HEK293 (cell line): ENCODE measurements around the gene ASXL1.

Experiments used
- CTCF ChIP-seq: fragments of 450-650 bp; formaldehyde crosslinking; IDR thresholded peaks from 2 replicates; pipeline ENCODE4 v1.5.1; 2016; ENCODE audit warnings: missing biosample characterization, missing genetic modification characterization
- GLI4 ChIP-seq: fragments of 450-650 bp; formaldehyde crosslinking; IDR thresholded peaks from 2 replicates; pipeline ENCODE4 v1.5.1; 2016; ENCODE audit warnings: missing biosample characterization, missing genetic modification characterization
- KLF16 ChIP-seq: fragments of 450-650 bp; formaldehyde crosslinking; IDR thresholded peaks from 2 replicates; pipeline ENCODE4 v1.5.1; 2017; ENCODE audit warnings: missing biosample characterization, missing genetic modification characterization
- REST ChIP-seq: fragments of 450-650 bp; formaldehyde crosslinking; IDR thresholded peaks from 2 replicates; pipeline ENCODE4 v1.5.1; 2016; ENCODE audit warnings: missing biosample characterization, missing genetic modification characterization
- ZBTB6 ChIP-seq: fragments of 450-650 bp; formaldehyde crosslinking; IDR thresholded peaks from 2 replicates; pipeline ENCODE4 v1.5.1; 2017; ENCODE audit warnings: missing biosample characterization, missing genetic modification characterization
- ZFP3 ChIP-seq: fragments of 450-650 bp; formaldehyde crosslinking; IDR thresholded peaks from 2 replicates; pipeline ENCODE4 v1.5.1; 2016; ENCODE audit warnings: low read depth, missing biosample characterization, missing genetic modification characterization
- ZNF132 ChIP-seq: fragments of 450-650 bp; formaldehyde crosslinking; IDR thresholded peaks from 2 replicates; pipeline ENCODE4 v1.5.1; 2017; ENCODE audit warnings: missing biosample characterization, missing genetic modification characterization, borderline replicate concordance
- ZNF23 ChIP-seq: fragments of 450-650 bp; formaldehyde crosslinking; IDR thresholded peaks from 2 replicates; pipeline ENCODE4 v1.5.1; 2016; ENCODE audit warnings: missing biosample characterization, missing genetic modification characterization, borderline replicate concordance
- ZNF354C ChIP-seq: fragments of 450-650 bp; formaldehyde crosslinking; IDR thresholded peaks from 2 replicates; pipeline ENCODE4 v1.5.1; 2016; ENCODE audit warnings: missing biosample characterization, missing genetic modification characterization, low read depth, borderline replicate concordance
- ZNF510 ChIP-seq: fragments of 450-650 bp; formaldehyde crosslinking; IDR thresholded peaks from 2 replicates; pipeline ENCODE4 v1.5.1; 2018; ENCODE audit warnings: mild to moderate bottlenecking, missing genetic modification characterization, missing biosample characterization; ENCODE audit not compliant: insufficient replicate concordance
- ZNF530 ChIP-seq: fragments of 450-650 bp; formaldehyde crosslinking; IDR thresholded peaks from 2 replicates; pipeline ENCODE4 v1.5.1; 2016; ENCODE audit warnings: low read depth, missing biosample characterization, missing genetic modification characterization
- ZNF747 ChIP-seq: fragments of 450-650 bp; formaldehyde crosslinking; IDR thresholded peaks from 2 replicates; pipeline ENCODE4 v1.5.1; 2016; ENCODE audit warnings: missing biosample characterization, missing genetic modification characterization
- ZNF76 ChIP-seq: fragments of 450-650 bp; formaldehyde crosslinking; IDR thresholded peaks from 2 replicates; pipeline ENCODE4; 2016; ENCODE audit warnings: low read depth, missing biosample characterization, missing genetic modification characterization, borderline replicate concordance
- TF ChIP-seq, protein P1 (sequence below): fragments of 450-650 bp; formaldehyde crosslinking; IDR thresholded peaks from 2 replicates; pipeline ENCODE4 v1.5.1; 2016; ENCODE audit warnings: missing biosample characterization, missing genetic modification characterization

DNA sequence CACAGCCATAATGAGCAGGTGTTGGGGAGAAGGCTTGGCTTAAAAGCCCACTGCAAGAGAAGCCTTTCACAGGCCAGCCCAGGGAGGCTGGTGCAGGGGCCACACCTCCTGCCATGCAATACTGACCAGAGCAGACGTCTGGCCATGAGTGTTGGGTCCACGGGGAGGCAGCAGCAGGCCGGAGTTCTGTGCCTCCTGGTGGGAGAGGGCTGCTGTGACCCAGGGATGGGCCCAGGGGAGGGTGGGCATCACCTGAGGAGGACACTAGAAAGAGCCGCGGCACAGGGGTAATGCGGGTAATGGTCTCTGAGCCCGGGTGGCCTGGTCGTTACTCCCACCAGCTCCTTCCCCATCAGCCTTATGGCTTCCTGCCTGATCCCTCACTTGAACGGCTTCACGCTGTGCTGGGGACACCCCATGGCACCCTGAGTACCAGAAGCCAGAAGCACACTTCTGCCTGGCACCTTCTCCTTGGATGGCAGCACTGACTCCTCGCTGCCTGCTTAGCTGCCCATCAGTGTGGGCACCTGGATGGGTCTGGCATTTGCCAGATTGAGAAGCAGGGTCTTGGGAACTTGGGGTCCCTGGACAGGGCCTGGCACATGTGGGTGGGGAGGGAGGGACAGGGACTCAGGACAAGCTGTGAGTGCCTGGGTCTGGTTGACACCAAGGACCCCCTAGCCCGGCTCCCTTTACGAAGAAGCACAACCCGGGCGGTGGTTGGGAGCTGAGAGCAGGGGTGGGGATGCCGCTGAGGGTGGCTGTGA lies 108.8 kb downstream of the ASXL1 start:
- TF ChIP-seq ZNF747 (tag by site-specific recombination), result no peak
- no peak for TF ChIP-seq ZNF132 (tag by site-specific recombination)
- TF ChIP-seq, protein P1, sequence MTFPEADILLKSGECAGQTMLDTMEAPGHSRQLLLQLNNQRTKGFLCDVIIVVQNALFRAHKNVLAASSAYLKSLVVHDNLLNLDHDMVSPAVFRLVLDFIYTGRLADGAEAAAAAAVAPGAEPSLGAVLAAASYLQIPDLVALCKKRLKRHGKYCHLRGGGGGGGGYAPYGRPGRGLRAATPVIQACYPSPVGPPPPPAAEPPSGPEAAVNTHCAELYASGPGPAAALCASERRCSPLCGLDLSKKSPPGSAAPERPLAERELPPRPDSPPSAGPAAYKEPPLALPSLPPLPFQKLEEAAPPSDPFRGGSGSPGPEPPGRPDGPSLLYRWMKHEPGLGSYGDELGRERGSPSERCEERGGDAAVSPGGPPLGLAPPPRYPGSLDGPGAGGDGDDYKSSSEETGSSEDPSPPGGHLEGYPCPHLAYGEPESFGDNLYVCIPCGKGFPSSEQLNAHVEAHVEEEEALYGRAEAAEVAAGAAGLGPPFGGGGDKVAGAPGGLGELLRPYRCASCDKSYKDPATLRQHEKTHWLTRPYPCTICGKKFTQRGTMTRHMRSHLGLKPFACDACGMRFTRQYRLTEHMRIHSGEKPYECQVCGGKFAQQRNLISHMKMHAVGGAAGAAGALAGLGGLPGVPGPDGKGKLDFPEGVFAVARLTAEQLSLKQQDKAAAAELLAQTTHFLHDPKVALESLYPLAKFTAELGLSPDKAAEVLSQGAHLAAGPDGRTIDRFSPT (tag by site-specific recombination), result no peak
- TF ChIP-seq CTCF (tag by site-specific recombination), result no peak
- TF ChIP-seq ZNF76 (tag by site-specific recombination), result no peak
- no peak for TF ChIP-seq REST (tag by site-specific recombination)
- TF ChIP-seq ZFP3, result no peak
- TF ChIP-seq ZBTB6 (tag by site-specific recombination), result no peak
- TF ChIP-seq GLI4 (tag by site-specific recombination), result no peak
- no peak for TF ChIP-seq KLF16 (tag by site-specific recombination)
- TF ChIP-seq ZNF23, result no peak
- TF ChIP-seq ZNF530 (tag by site-specific recombination), result no peak
- no peak for TF ChIP-seq ZNF354C (tag by site-specific recombination)
- no peak for TF ChIP-seq ZNF510 (tag by site-specific recombination)
